Lung microvascular endothelial cell (primary cell): ENCODE measurements around the gene MLYCD. TPM values are rescaled to one million over a fixed set of nuclear protein-coding genes. Genes with fewer than 3 reads are reported as not detected.
A peak's percentile ranks its signal among the peaks of the same experiment; 100 is the strongest.

Experiments used
- DNase-seq, 2 donors: peaks; one replicate each; pipeline versions ENCODE4 v3.0.0 to v3.0.0-alpha.2; 2010; ENCODE audit warnings: low read depth in 2 of 2
- total RNA-seq: library from RNA; depleted of rRNA; stranded (reverse); fragments of >200 nt; gene quantifications from 2 replicates; pipeline ENCODE4 v1.2.1, GENCODE V29; 2014

MLYCD gene
- total RNA-seq, 1 donor from 2014 or later, result 3.6 TPM

GRCh38 chr16:83925095-83925905 lies 26.4 kb downstream of the MLYCD start:
- DNase-seq, result no peak

- no peak for DNase-seq
Measured at GRCh38 chr16:83925957-83926725, 27.2 kb downstream of the MLYCD start.

GRCh38 chr16:83926726-83927397 lies 27.9 kb downstream of the MLYCD start:
- peak; percentile 56 to 72 for DNase-seq

GRCh38 chr16:83928341-83929055 lies 29.6 kb downstream of the MLYCD start:
- DNase-seq, result no peak

GRCh38 chr16:83929811-83930555 lies 31.1 kb downstream of the MLYCD start:
- no peak for DNase-seq

GRCh38 chr16:83930730-83931500 lies 32.0 kb downstream of the MLYCD start:
- DNase-seq, result no peak

GRCh38 chr16:83931556-83931955 lies 32.6 kb downstream of the MLYCD start:
- DNase-seq, result no peak

GRCh38 chr16:83932304-83932703 lies 33.4 kb downstream of the MLYCD start:
- no peak for DNase-seq

GRCh38 chr16:83932955-83933673 lies 34.2 kb downstream of the MLYCD start:
- no peak for DNase-seq

GRCh38 chr16:83933885-83934683 lies 35.2 kb downstream of the MLYCD start:
- no peak for DNase-seq

GRCh38 chr16:83934684-83934977 lies 35.7 kb downstream of the MLYCD start:
- DNase-seq, result no peak

GRCh38 chr16:83935005-83935857 lies 36.3 kb downstream of the MLYCD start:
- no peak for DNase-seq

- no peak for DNase-seq
Measured at GRCh38 chr16:83935858-83936255, 36.9 kb downstream of the MLYCD start.

- no peak for DNase-seq
Measured at GRCh38 chr16:83936581-83937165, 37.8 kb downstream of the MLYCD start.

GRCh38 chr16:83937267-83937666 lies 38.4 kb downstream of the MLYCD start:
- no peak for DNase-seq

GRCh38 chr16:83937922-83938885 lies 39.3 kb downstream of the MLYCD start:
- no peak for DNase-seq
